ENCODE data around the gene TFAP2C.

The TFAP2C gene

DNA sequence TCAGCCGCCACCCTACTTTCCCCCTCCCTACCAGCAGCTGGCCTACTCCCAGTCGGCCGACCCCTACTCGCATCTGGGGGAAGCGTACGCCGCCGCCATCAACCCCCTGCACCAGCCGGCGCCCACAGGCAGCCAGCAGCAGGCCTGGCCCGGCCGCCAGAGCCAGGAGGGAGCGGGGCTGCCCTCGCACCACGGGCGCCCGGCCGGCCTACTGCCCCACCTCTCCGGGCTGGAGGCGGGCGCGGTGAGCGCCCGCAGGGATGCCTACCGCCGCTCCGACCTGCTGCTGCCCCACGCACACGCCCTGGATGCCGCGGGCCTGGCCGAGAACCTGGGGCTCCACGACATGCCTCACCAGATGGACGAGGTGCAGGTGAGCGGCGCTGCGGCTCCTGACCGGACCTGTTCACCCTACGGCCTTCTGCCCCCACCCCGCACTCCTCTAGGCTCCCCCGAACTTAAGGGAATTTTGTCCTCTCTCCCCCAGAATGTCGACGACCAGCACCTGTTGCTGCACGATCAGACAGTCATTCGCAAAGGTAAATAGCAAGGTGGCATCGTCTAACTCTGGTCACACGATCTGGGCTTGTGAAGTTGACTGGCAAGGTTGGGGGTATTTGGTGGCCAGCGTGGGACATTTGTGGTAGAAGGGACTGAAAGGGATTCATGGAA, 2.3 kb downstream of the TFAP2C start:
- no peak overlapping the region for H3K4me3 ChIP-seq (ENCODE audit: low read depth, low read length)

DNA sequence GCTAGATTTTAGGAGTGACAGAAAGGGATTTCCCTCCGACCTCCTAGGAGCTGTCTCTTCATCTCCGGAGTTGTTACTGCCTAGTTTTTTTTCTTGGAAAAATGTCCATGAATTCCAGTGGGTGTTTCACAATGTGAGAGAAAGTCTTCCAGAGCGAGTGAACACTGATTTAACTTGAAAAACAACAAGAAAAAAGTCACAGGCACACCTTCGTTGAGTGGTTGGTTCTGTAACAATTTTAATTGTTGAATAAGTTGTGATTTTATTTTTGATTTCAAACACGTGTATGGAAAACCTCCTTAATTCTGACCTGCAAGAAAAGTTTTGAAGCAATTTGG, 2.9 kb downstream of the TFAP2C start:
- TF ChIP-seq, protein P1, sequence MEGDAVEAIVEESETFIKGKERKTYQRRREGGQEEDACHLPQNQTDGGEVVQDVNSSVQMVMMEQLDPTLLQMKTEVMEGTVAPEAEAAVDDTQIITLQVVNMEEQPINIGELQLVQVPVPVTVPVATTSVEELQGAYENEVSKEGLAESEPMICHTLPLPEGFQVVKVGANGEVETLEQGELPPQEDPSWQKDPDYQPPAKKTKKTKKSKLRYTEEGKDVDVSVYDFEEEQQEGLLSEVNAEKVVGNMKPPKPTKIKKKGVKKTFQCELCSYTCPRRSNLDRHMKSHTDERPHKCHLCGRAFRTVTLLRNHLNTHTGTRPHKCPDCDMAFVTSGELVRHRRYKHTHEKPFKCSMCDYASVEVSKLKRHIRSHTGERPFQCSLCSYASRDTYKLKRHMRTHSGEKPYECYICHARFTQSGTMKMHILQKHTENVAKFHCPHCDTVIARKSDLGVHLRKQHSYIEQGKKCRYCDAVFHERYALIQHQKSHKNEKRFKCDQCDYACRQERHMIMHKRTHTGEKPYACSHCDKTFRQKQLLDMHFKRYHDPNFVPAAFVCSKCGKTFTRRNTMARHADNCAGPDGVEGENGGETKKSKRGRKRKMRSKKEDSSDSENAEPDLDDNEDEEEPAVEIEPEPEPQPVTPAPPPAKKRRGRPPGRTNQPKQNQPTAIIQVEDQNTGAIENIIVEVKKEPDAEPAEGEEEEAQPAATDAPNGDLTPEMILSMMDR (IDR thresholded peaks at IDR 0.05; ENCODE audit: borderline replicate concordance, insufficient read depth, low read depth, low read length): no peak
- H3K4me3 ChIP-seq (ENCODE audit: low read depth, low read length): no peak overlapping the region

More for the DNA sequence above, 2.3 kb downstream of the TFAP2C start:
- TF ChIP-seq, protein P1 (IDR thresholded peaks at IDR 0.05; ENCODE audit: borderline replicate concordance, insufficient read depth, low read depth, low read length): no peak

DNA sequence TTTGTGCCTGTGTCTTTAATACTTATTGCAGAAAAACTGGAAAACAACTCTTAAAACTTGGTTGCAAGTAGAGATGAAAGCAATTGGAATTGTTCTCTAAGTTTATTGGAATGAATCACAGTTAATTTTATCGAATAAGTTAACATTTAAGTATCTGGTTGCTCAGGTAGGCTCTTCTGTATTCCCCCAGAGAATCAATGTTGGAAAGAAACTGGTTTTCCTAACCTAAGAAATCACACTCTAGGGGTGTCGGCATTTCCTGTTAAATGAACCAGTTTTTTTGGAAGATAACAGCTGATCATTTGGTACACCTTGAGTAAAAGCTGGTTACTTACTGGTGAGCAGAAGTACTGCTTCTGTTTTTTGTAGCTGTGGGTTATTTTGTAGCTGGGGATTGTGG, 5.2 kb downstream of the TFAP2C start:
- TF ChIP-seq, protein P1 (IDR thresholded peaks at IDR 0.05; ENCODE audit: borderline replicate concordance, insufficient read depth, low read depth, low read length): no peak

DNA sequence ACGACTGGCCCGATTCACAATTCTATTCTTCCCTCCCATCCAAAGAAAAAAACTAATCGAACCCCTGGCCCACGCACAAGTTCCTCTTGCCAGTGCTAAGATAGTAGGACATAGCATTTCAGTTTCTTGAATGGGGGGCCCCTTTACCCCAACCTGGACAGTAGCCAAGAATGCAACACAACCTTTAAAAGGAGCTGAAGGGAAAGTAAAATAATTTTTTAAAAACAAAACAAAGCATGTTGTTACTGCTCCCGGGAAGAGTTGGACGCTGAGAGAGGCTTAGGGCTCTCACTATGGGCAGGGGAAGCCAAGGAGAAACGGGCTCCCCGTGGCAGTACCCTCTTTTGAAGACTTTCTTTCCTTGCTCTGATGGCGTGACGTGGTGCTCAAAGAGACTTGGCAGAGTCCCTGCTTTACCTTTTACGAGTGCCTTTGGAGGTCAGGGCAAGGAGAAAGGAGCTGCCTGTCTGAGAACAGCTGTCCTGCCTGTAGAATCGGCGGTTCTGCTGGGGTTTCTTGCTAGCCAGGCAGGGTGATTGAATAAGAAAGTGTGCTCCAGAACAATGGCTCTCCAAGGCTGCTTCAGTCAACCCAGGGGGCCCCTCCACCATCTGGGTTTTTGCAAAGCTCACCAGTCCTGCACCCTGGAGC, 5.8 kb downstream of the TFAP2C start:
- TF ChIP-seq, protein P1 (IDR thresholded peaks at IDR 0.05; ENCODE audit: borderline replicate concordance, insufficient read depth, low read depth, low read length): no peak

More for the DNA sequence above, 5.2 kb downstream of the TFAP2C start:
- H3K4me3 ChIP-seq (ENCODE audit: low read depth, low read length): no peak overlapping the region

DNA sequence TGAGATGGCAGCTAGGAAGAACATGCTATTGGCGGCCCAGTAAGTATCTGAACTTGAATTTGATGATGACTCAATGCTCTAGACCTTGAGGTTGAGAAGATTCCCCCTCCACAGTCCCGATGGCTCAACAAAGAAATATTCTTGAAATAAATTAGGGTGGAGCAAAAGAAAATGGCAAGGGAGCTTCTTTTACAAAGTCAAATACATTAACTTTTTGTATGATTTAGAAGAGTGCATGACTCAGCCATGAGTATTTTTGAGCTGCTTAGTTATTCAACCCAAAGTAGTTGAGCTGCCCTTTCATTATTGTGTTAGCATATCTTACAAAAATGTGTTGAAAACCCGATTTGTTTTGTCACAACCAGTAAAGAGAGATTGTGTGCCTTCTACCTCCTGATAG, 7.6 kb downstream of the TFAP2C start:
- TF ChIP-seq, protein P1 (IDR thresholded peaks at IDR 0.05; ENCODE audit: borderline replicate concordance, insufficient read depth, low read depth, low read length): no peak
- no peak overlapping the region for H3K4me3 ChIP-seq (ENCODE audit: low read depth, low read length)

More for the DNA sequence above, 5.8 kb downstream of the TFAP2C start:
- H3K4me3 ChIP-seq (ENCODE audit: low read depth, low read length): no peak overlapping the region

DNA sequence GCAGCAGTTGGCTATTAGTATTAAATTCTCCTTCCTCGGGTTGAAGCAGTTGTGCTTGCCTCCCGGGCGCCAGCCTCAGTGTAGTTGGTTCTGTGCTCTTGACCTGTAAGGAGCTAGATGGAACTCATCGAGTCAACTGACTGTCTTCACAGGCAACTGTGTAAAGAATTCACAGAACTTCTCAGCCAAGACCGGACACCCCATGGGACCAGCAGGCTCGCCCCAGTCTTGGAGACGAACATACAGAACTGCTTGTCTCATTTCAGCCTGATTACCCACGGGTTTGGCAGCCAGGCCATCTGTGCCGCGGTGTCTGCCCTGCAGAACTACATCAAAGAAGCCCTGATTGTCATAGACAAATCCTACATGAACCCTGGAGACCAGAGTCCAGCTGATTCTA, 8.5 kb downstream of the TFAP2C start:
- H3K4me3 ChIP-seq (ENCODE audit: low read depth, low read length): no peak overlapping the region
- TF ChIP-seq, protein P1 (IDR thresholded peaks at IDR 0.05; ENCODE audit: borderline replicate concordance, insufficient read depth, low read depth, low read length): no peak

DNA sequence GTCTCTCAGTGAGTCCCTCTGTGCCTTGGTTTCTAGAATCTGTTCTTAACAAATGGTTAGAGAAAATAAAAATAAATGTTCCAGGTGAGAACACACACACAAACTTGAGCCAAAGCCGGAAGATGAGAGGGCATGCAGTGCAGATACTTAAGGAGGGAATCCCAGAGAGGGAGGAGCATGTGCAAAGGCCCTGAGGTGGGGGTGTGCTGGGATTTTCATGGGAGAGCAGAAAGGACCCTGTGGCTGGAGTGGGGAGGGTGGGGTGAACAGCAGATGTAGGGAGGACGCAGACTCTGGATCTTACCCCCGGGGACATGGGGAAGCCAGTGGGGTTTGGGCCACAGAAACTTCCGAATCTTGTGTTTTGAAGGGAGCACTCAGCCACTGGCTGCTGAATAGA, 17.5 kb downstream of the TFAP2C start:
- H3K4me3 ChIP-seq (ENCODE audit: low read depth, low read length): no peak overlapping the region
- TF ChIP-seq, protein P1 (IDR thresholded peaks at IDR 0.05; ENCODE audit: borderline replicate concordance, insufficient read depth, low read depth, low read length): no peak

Data from GM12875 (cell line).